AG04450 (cell line): ENCODE data around the gene LARP1. TPM values are rescaled to one million over a fixed set of nuclear protein-coding genes. Genes with fewer than 3 reads are reported as not detected.
A peak's percentile ranks its signal among the peaks of the same experiment; 100 is the strongest.

Source experiments
- CTCF ChIA-PET: fragments of 300-600, 350-600 bp; formaldehyde crosslinking; extraction: SDS; loops from one replicate; lab custom pipeline; 2022; ENCODE audit warnings: antibody characterized with exemption, inconsistent platforms; lab: Charles Lee
- POLR2A ChIA-PET: fragments of 350-600 bp; formaldehyde crosslinking; extraction: SDS; loops from one replicate; lab custom pipeline; 2021; ENCODE audit warnings: antibody characterized with exemption, inconsistent platforms; lab: Yijun Ruan, JAX
- DNase-seq: peaks from one replicate; pipeline ENCODE4 v3.0.0-alpha.2; 2011; ENCODE audit warnings: low read depth, low spot score
- H3K27ac ChIP-seq: one replicate; pipeline ENCODE4 v1.5.1; 2012; ENCODE audit warnings: low read depth, low read length, control low read depth
- H3K27me3 ChIP-seq: one replicate; pipeline ENCODE4 v1.6.0; 2012; ENCODE audit warnings: low read length; ENCODE audit not compliant: control insufficient read depth, insufficient read depth
- H3K4me3 ChIP-seq: 2 replicates; pipeline ENCODE4 v1.5.1; 2011; ENCODE audit warnings: mild to moderate bottlenecking, low read depth, low read length, control low read depth
- H3K9me3 ChIP-seq: 2 replicates; pipeline ENCODE4 v1.5.1; 2012; ENCODE audit warnings: low read length; ENCODE audit not compliant: control insufficient read depth, insufficient read depth
- CTCF ChIP-seq: IDR thresholded peaks from 2 replicates; pipeline ENCODE4 v1.5.1; 2011; ENCODE audit warnings: low read depth, low read length, control low read depth, inconsistent platforms
- polyA plus RNA-seq: library from polyadenylated mRNA; depleted of rRNA; stranded (reverse); fragments of >200 nt; gene quantifications from 2 replicates; pipeline ENCODE4 v1.2.3, GENCODE V29; 2011

The LARP1 gene
- polyA plus RNA-seq, 1 experiment: 54.9 TPM

- no peak overlapping the region for H3K27ac ChIP-seq
- no peak for DNase-seq
- ChIA-PET CTCF (interaction anchor here (0.8 kb wide), 1 partner anchor 11 kb away, joined by 3 read pairs; no protein-coding TSS in a partner anchor), POLR2A (interaction anchor here (1.1 kb wide), 1 partner anchor 9 kb away, joined by 3 read pairs; the partner anchor contains the start of gene CNOT8)
- H3K4me3 ChIP-seq: peak overlapping the region; percentile 92
- no peaks in the 10 kb centered on the region for H3K9me3 ChIP-seq
- no peaks in the 10 kb centered on the region for H3K27me3 ChIP-seq
- TF ChIP-seq CTCF: no peak
Measured at GRCh38 chr5:154849264-154849785, 94.1 kb downstream of the LARP1 start.

DNA sequence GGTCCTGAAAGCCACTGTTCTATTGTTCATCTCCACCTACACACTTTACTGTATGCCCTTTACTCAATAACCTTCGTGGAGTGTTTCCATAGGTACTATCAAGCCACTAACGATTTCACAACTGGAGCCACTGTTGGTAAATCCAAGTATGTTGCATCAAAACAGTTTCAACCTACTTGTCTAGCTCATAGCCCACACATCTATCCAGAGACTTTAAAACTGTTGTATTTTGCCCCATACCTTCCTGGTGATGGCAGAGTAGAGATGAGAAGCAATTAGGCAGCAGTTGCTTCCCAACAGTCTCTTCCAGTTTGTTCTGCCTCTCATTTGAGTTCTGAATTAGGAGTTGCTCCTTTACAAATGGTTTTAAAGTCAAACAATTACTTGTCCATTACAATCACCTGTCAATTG is 94.6 kb downstream of the LARP1 start:
- POLR2A ChIA-PET: interaction anchor here (1.1 kb wide), 1 partner anchor 9 kb away, joined by 3 read pairs; the partner anchor contains the start of gene CNOT8
- no peaks in the 10 kb centered on the region for H3K9me3 ChIP-seq
- TF ChIP-seq CTCF: 0 out of 2 replicates have a peak, but pooled peaks have one; percentile 9
- no peak for DNase-seq
- CTCF ChIA-PET: interaction anchor here (0.8 to 2.4 kb wide), 2 partner anchors 12 to 199 kb away, joined by 3 to 9 read pairs; no protein-coding TSS in a partner anchor
- peak overlapping the region; percentile 92 for H3K4me3 ChIP-seq
- H3K27me3 ChIP-seq: no peaks in the 10 kb centered on the region
- peak overlapping the region; percentile 78 for H3K27ac ChIP-seq

- POLR2A ChIA-PET: interaction anchor here (0.5 to 1.1 kb wide), 2 partner anchors 8 to 168 kb away, joined by 3 to 8 read pairs; partner anchors contain the start of gene CNOT8
Measured at GRCh38 chr5:154850255-154851062, 95.3 kb downstream of the LARP1 start, which contains the start of gene FAXDC2. FAXDC2 (minus strand) TSS chr5:154850603; CDS start chr5:154838178, 12,425 bp downstream.

GRCh38 chr5:154851351-154851750 is 96.2 kb downstream of the LARP1 start:
- H3K27me3 ChIP-seq: no peaks in the 10 kb centered on the region
- no peak for DNase-seq
- H3K27ac ChIP-seq: no peak overlapping the region
- H3K9me3 ChIP-seq: no peaks in the 10 kb centered on the region
- CTCF ChIA-PET: interaction anchor here (0.8 to 2.4 kb wide), 3 partner anchors 40 to 201 kb away, joined by 4 to 12 read pairs (median 9); no protein-coding TSS in a partner anchor
- no peak for TF ChIP-seq CTCF
- POLR2A ChIA-PET: no interaction called here
- H3K4me3 ChIP-seq: no peak overlapping the region

More at GRCh38 chr5:154850255-154851062, 95.3 kb downstream of the LARP1 start, which contains the start of gene FAXDC2:
- no peaks in the 10 kb centered on the region for H3K9me3 ChIP-seq
- no peaks in the 10 kb centered on the region for H3K27me3 ChIP-seq
- peak within 1 kb of the TSS; percentile 78 for H3K27ac ChIP-seq
- peak within 1 kb of the TSS; percentile 92 for H3K4me3 ChIP-seq
- no peak for TF ChIP-seq CTCF
- CTCF ChIA-PET: interaction anchor here (0.7 to 2.4 kb wide), 4 partner anchors 16 to 200 kb away, joined by 3 to 12 read pairs (median 6); no protein-coding TSS in a partner anchor
- DNase-seq: peak; percentile 69
